WI38 (cell line): ENCODE results near the gene PDE11A.
"Not testable (repeated sequence)": the region's sequence is repeated elsewhere in the genome, so short reads cannot be mapped to it uniquely, and the experiment has no call there.

Experiments
- H3K4me3 ChIP-seq: 2 replicates; pipeline ENCODE4 v1.5.1; 2011; ENCODE audit warnings: low read depth, mild to moderate bottlenecking, control low read depth, low read length
- CTCF ChIP-seq: IDR thresholded peaks from 2 replicates; pipeline ENCODE4 v1.5.1; 2012; ENCODE audit warnings: low read depth, mild to moderate bottlenecking, control low read depth, low read length

The PDE11A gene

GRCh38 chr2:177964892-177965291 lies 107.7 kb downstream of the PDE11A start:
- H3K4me3 ChIP-seq: no peak overlapping the region
- TF ChIP-seq CTCF: no peak

GRCh38 chr2:177952151-177952550 lies 120.4 kb downstream of the PDE11A start:
- no peak overlapping the region for H3K4me3 ChIP-seq
- TF ChIP-seq CTCF: no peak

DNA sequence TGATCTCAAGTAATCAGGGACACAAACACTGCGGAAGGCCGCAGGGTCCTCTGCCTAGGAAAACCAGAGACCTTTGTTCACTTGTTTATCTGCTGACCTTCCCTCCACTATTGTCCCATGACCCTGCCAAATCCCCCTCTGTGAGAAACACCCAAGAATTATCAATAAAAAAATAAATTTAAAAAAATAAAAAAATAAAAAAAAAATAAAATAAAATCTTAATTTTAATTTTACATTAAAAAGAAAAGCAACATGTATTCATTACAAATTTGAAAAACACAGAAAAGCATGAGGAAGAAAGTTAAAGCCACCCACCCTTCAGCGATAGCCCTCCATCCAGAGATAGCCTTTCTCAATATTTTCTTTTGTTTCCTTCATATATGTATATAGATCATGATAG lies 125.0 kb downstream of the PDE11A start:
- H3K4me3 ChIP-seq: not testable (repeated sequence)

GRCh38 chr2:177944530-177944929 lies 128.0 kb downstream of the PDE11A start:
- not testable (repeated sequence) for H3K4me3 ChIP-seq

GRCh38 chr2:177942731-177943130 lies 129.8 kb downstream of the PDE11A start:
- H3K4me3 ChIP-seq: no peak overlapping the region
- TF ChIP-seq CTCF: no peak

DNA sequence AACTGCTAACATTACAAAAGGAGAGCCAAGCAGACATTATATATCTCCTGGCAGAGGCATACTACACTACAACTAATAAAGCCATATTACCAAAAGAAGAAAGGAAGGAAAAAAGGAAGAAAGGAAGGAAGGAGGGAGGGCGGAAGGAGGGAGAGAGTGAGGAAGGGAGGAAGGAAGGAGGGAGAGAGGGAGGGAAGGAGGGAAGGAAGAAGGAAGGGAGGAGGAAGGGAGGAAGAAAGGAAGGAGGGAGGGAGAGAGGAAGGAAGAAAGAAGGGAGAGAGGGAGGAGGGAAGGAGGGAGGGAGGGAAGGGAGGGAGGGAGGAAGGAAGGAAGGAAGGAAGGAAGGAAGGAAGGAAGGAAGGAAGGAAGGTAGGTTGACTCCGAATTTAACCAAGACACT lies 133.4 kb downstream of the PDE11A start:
- H3K4me3 ChIP-seq: no peak overlapping the region
- no peak for TF ChIP-seq CTCF

DNA sequence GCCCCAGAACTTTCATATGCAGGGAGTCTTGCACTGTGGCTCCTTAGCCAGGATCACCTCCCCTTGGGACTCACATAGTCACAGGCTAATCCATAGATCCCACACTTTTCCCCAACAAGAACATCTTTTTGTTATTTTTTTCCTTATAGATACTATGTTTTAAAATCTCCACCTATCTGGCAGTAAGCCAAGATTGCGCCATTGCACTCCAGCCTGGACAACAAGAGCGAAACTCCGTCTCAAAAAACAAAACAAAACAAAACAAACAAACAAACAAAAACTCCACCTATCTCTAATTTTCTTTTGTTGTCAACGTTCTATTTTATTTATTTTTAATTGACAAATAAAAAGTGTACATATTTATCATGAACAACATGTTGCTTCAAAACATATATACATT lies 141.7 kb downstream of the PDE11A start:
- no peak for TF ChIP-seq CTCF
- H3K4me3 ChIP-seq: no peak overlapping the region

- TF ChIP-seq CTCF: no peak
- H3K4me3 ChIP-seq: no peak overlapping the region
Observed at GRCh38 chr2:177929662-177930522, 142.7 kb downstream of the PDE11A start.
